ENCODE measurements around the gene SPRY2.

GRCh38 chr13:80312012-80312704, 28.8 kb downstream of the SPRY2 start:
- TF ChIP-seq EZH2 (IDR thresholded peaks at IDR 0.05; ENCODE audit: borderline replicate concordance, insufficient read depth, low read length, poor library complexity, severe bottlenecking) (no peak), CTCF (IDR thresholded peaks at IDR 0.05; ENCODE audit: poor library complexity, severe bottlenecking) (no peak), REST (IDR thresholded peaks at IDR 0.05; ENCODE audit: borderline replicate concordance) (no peak), POLR2AphosphoS5 (IDR thresholded peaks at IDR 0.05) (no peak)
